NCI-H1436 treated with DMSO at 0.1 percent for 48 hours (cell line): ENCODE results near the gene SPATA7.

ENCODE experiments used
- DNase-seq: peaks from one replicate; lab custom pipeline; 2025; lab: John Stamatoyannopoulos, UW

Gene SPATA7

DNA sequence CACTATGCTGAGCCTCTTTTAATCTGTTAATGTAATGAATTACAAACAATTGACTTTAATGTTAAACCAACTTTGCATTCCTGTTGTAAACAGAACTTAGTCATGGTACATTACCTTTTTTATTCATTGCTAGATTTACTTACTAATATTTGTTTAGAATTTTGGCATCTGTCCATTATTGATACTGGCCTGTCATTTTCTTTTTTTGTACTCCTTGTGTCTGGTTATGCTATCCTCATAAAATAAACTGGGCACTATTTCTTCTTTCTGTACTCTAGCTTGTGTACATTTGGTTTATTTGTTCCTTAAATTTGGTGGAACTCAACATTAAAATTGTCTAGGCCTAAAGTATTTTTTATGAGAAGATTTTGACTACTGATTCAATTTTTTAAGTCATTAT is 32.1 kb downstream of the SPATA7 start:
- no peak for DNase-seq

DNA sequence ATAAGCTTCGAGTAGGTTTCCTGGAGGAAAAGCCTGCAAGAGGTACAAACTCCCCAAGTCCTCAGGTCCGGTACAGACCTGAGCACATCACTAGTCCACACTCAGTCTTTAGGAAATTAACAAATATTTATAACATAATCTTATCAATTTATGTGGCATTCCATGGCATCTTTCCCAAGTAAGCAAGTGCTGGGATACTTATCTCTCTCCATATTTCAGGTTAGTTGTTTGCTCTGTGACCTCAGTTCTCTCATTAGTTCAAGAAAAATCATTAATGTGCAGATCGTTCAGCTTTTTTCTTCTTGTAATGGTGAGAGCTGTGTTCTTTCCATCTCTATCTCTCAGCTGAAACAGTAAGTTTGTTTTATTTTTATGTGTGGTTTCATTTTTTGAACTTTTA is 34.7 kb downstream of the SPATA7 start:
- no peak for DNase-seq

DNA sequence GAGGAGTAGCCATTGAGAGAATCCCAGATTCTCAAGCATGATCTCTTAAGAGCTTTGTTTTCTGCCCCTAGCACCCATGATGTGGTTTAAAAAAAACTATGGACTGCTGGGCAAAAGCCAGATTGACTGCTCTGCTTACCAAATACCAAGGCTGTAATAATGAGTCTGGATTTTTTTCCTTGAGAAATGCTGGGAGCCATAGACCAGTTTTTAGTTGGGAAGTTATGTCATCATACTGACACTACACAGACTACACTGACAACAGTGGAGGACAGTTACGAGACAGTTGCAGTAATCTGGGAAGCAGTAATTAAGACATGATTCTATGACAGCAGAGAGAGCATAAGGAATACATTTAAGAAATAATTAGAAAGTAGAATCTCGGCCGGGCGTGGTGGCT is 35.8 kb downstream of the SPATA7 start:
- DNase-seq = no peak

DNA sequence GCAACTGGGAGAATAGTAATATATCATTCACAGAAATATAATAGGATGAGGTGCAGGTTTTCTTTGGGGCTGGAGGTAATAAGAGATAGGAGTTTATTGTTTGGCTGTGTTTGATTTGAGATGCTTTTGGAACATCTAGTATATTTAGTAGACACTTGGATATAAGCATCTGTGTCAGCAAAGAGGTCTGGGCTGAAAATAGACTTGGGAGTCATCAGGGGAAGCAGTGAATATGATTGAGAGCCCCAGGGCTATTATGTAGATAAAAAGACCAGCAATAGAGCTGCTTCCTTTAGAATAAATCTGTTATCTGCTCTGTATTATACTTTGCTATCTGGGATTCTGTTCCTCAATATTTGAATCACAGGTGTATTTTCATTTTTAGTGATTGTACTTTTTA is 36.6 kb downstream of the SPATA7 start:
- DNase-seq = no peak

DNA sequence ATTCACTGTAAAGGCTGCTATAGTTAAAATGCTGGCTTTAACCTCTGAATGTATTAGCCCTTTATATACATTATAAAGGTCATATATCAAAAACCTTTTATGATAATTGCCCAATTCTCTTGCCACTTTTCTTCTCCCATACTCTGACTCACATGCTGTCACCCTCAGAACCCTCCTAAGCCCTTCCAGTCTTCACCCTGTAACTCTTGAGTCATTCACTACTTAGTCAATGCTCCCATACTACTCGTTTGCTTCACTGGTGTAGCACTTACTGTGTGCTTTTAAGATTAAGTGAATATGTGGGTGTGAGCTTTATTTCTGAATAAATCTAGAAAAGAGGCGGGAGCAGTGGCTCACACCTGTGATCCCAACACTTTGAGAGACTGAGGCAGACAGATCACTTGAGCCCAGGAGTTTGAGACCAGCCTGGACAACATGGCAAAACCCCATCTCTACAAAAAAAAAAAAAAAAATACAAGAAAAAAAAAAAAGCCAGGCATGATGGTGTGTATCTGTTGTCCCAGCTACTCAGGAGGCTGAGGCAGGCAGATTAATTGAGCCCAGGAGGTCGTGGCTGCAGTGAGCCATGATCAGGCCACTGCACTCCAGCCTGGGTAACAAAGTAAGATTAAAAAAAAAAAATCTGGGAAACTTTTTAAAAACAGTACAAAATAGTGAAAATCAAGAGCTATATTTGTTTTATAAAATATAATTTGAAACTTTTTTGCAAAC is 37.6 kb downstream of the SPATA7 start:
- DNase-seq = no peak

DNA sequence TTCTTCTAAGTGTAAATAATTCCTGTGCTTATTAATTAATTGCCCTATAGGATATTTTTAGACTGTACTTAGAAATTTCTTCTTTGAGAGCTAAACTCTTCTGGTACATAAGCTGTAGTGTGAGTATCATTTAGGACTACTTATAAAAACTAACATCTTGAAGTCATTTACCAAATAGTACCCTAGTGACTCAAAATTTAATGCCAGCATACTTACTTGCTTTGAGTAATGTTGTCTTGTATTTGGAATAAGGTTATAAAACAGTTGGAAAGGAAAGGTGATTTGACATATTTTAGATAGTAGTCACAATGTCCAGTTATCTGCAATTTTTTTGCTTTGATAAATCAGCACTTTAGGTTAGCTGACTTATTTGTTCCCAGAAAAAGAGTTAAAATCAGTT is 39.1 kb downstream of the SPATA7 start:
- no peak for DNase-seq

DNA sequence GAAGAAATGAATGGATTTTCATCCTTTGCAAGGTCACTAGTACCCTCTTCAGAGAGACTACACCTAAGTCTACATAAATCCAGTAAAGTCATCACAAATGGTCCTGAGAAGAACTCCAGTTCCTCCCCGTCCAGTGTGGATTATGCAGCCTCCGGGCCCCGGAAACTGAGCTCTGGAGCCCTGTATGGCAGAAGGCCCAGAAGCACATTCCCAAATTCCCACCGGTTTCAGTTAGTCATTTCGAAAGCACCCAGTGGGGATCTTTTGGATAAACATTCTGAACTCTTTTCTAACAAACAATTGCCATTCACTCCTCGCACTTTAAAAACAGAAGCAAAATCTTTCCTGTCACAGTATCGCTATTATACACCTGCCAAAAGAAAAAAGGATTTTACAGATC is 40.8 kb downstream of the SPATA7 start:
- DNase-seq = no peak

DNA sequence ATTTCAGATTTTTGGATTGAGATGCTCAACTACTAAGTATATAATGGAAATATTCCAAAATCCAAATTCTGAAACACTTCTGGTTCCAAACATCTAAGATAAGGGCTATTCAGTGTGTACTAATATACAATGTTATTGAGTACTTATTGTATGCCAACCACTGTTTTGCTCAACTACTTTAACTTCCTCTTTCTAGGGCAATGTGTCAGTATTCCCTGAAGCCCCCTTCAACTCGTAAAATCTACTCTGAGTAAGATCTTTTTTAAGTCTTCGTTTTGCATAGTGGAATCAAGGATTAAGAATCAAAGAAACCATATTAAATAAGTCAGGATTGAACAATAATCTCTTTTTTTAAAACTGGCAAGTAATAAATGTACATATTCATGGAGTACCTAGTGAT is 45.5 kb downstream of the SPATA7 start:
- no peak for DNase-seq

DNA sequence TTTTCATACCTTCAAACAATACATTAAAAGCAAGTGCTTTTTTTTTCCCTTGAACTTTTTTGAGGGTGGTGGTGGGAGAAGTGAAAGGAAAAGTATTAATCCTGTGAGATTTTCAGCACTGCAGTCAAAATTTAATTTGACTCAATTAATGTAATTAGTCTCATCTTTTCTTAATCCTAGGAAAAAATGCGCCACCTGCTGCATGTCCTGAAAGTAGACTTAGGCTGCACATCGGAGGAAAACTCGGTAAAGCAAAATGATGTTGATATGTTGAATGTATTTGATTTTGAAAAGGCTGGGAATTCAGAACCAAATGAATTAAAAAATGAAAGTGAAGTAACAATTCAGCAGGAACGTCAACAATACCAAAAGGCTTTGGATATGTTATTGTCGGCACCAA is 52.2 kb downstream of the SPATA7 start:
- DNase-seq = no peak

DNA sequence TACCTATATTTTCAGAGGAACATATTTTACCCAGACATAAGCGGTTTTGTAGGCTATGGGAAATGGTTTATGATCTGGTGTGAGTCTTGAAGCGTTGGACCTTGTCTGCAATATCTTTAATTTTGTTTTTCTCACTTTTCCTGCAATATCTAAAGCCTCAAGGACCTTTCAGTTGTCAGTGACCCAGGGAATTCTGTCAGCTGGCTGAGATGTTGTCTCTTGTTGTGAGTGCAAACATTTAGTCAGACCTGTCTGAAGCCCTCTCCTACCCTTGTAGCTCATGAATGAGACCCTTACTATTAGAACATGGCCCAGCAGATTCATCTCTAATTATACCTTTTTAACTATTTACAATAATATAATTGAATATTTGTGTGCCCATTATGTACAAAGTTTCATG is 53.6 kb downstream of the SPATA7 start:
- no peak for DNase-seq

DNA sequence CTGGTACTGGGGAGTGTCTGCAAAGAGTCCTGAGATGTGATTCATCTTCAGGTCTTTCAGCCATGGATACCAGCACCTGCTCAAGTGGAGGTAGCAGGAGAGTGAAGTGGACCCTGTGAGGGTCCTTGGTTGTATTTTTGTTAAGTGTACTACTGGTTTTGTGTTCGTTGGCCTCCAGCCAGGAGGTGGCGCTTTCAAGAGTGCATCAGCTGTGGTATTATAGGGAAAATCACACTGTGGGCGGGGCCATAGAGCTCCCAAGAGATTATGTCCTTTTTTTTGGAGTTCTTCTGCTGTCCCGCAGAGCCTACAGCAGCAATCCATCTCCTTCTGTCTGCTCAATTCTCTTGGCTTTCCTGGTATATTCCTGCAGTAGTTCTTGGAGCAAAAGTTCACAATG is 66.8 kb downstream of the SPATA7 start:
- DNase-seq = no peak

DNA sequence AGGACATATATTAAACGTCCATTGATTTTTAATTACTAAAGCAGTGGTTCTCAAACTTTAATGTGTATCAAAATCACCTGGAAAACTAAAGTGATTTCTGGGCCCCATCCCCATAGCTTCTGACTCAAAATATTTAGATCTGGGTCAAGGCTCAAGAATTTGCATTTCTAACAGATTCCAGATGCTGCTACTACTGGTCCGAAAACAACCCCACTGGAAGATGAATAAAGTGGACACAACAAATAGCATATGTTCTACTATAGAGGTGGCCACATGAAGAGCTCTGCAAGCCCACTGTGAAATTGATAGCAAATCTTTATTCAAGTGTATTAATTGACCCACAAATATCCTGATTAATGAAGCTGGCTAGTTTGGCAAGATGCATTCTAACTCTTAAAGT is 69.4 kb downstream of the SPATA7 start:
- no peak for DNase-seq

DNA sequence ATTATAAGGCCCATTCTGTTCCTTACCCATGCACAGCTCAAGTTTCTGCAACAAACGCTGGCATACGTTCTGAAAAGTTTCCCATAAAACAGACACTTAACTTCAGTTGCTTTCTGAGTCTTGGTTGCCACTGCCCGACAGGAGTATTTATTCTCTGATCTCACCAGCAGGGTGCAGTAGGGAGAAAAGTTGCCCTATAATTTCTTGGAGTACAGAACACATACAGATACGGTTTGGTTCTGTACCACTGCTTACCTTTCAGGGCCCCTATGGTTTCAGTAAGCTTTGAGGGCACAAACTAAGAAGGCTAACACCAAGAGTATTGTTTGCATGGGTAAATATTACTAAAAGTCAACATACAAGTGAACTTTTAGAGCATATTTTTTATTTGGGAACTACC is 77.9 kb downstream of the SPATA7 start:
- DNase-seq = no peak

DNA sequence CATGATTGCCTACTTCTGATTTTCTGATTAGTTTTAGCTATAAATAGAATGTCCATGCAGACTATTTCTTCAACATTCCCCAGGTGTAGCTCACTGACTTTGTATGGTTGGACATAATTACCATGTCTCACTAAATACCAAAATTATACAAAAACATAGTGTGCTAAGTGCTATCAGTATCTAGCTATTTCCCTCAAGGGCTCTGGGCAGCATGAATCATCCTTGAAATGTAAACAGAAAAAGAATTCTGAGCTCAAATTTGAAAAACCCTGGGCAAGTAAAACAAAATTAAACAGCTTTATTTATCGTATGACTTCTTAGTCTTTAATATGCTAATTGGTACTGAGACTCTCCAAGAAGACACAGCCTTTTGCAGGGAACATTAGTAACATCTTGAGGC is 82.9 kb downstream of the SPATA7 start:
- no peak for DNase-seq

DNA sequence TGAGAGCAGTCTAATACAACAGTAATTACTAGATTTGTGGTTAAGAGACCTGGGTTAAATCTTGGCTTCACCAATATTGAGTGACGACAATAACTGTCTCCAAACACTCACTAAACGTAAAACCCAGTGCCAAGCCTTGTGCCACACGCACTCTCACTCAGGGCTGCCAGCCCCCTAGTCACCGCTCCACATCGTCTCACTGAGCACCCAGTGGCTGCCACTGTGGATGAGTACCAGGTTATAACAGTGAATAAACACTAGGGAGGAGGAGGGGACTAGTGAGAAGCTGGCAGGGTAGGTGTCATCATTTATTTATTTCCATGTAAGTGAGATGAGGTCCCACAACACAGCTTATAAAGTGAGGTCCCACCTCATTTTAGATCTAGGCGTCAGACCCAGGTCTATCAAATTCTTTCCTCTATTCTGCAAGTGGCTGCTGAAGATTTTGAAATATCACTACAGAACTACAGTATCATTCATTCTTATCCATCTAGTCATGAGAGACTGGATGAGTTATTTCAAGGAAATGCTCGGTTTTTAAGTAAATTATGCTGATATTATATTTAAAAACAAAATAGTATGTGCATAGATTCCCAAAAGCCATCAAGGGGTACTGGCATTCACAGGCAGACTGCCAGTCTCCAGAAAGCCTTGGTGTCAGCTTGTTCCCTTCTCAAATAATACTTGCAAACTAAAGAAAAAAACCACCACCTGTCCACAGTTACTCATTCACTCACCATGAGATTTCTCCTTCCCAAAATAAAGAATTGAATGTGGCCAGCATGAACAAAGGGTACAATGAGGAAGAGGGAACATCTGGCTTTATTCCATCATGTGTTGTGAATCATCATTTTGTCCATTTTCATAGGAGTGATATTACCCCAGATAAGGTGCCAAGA is 85.3 kb downstream of the SPATA7 start:
- no peak for DNase-seq

DNA sequence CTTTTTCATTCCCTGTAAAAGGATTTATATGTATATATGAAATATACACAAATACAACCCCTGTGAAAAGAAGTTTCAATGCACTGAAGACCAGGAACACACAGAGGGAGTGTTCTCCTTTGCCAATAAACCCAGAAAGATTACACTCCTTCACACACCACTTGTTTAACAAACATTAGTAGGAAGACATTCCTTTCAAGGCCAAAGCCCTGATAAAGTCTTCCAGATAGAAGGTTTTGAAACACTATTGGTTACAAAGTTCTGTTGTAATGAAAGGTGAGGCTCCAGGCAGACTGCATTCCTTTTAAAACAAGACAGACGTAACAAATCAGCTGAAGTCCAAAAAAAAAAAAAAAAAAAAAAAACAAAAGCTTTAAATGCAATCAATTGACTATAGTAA is 88.3 kb downstream of the SPATA7 start:
- no peak for DNase-seq

DNA sequence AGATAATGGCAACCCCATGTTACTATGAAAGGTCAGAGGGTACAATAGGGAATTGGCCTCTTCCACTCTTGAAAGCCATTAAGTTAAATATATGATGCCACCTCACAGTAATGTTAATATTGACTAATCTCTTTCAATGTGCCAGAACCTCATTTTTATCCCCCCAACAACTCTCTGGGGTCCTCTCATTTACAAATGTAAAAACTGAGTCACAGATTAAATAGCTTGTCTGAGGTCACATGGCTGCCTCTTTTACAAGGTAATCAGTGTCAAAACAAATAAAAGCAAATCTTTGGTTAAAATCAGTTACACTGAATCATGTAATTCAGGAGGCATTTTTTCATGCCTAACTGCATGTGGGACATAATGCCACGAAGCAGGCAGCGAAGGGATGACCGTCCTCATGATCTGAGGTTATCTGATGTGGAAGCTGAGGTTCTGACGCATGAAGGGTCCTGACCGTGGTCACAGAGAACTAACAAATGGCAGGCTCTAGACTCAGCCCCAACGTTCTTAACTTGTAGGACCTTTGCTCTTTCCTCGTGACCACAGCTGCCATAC is 90.8 kb downstream of the SPATA7 start:
- peak; percentile 2 for DNase-seq

DNA sequence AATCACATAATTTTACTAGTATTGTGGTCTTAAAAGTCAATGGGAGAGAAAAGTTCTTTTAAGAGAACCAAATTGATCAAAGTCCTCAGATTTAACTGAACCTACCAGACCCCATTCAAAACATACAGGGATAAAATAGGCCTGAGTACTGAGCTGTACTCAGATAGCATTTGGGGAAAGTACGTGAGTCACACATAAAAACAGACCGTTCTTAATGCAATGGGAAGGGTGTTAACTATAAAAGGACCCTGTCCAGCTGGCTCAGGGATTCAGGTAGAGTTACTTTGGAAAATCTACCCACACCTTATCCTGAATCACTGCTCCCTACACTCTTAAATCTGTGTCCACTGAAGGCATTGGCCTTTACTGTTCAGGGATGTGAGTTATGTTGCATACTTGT is 91.4 kb downstream of the SPATA7 start:
- no peak for DNase-seq

DNA sequence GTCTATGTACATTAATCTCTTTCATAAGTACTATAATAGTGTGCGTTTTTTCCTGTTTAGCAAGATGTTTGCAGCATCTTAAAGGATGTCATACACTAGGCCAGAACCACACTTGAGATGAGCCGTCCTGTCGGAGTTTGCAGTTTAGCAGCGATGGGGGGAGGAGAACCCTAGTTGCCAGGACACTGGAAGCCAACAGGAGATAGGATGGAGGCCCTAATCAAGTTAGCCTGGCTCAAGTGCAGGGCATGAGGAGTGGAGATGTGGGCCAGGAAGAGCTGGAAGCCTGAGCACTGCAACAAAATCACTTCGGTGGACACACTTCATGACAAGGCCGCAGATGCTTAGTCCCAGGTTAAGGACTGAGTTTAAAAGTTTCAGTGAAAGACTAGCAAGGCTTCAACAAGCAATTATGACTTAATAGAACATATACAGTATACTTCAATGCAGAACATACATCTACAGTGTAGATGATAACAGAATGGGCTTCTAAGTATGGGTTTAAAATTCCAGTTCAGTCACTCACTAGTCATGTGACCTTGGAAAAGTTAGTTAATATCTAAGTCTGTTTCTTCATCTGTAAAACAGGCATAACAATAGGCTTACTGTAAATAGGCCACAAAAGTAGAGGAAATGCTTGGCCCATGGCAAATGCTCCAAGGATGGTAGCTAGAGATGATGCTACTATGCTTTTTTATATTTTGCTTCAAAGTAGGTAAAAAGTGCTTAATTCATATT is 92.2 kb downstream of the SPATA7 start:
- DNase-seq = no peak

DNA sequence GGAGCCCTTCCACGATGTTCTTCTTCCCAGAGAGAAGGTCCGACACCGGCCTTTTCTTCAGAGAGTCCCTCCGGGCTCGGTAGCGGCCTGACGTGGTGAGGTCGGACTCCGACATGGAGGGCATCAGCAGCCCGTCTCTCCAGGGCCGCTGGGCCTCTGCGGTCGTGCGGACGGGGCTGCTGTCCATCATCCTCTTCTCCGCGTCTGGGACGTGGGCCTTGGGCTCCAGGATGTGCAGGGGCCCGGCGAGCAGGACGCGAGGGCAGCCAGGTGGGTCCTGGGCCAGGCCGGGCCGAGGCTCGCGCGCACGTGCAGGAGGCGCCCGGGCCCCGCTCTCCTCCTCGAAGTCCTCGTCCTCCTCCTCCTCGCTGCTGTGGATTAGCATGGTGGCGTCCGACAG is 93.5 kb downstream of the SPATA7 start:
- no peak for DNase-seq

DNA sequence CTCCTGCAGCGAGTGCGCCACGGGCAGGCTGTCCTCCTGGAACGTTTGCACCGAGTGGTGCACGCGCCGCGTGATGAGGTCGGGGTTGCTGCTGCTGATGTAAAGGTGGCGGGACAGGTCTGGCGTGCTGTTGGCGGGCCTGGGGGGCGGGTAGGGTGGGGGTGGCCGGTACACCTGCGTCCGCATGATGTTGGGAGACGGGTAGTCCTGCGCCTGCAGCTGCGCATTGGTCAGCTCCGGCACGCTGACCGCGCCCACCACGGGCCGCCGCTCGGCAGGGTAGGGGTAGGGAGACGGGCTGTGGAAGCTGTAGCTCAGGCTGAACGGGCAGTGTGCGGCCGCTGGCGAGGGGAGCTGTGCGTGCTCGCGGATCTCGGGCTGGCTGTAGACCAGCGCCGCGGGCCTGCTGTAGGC is 94.1 kb downstream of the SPATA7 start:
- no peak for DNase-seq

DNA sequence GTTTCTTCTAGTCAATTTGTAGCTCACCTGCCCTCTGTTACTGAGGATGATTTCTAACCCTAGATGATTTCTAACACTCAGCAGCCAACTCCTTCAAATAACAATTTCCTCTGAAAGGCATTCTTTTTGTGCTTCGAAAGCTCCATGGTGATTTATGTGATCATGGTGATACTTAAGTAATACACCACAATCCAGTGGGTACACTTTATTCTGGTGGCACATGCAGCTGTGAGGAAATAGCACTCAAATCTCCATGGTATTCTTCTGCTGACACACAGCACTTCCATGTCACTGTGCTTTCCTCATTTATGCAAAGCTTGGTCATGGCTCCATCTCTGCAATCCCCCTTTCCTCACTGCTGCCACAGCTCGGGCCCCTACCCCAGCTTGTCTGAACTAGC is 95.6 kb downstream of the SPATA7 start:
- no peak for DNase-seq

DNA sequence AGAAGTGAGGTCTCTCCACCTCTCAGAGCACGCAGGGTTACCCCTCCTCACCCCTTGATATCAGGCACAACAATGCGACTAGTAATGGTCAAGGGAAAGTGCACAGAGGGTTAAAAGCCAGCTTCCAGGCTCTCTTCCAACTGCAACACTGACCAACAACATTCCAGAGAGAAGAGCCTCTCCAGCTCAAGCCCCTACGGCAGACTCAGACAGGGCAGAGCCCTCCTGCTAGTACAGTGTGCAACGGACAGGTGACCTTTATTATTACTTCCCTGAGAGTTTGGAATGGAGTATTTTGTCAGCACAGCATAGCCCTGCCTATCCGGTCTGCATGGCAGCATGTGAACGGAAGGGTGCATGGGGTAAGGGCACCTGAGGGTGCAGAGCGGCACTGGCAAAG is 96.3 kb downstream of the SPATA7 start:
- no peak for DNase-seq
